Calu3 (cell line): ENCODE data around the gene ZNF622. TPM values are rescaled to one million over a fixed set of nuclear protein-coding genes. Genes with fewer than 3 reads are reported as not detected.

ENCODE experiments used
- BruUV-seq: library from RNA; stranded (reverse); fragments of 400-500 nt; replicated peaks from 2 replicates; lab custom pipeline; 2021; lab: Mats Ljungman, UMichigan
- CTCF ChIA-PET: fragments of 300-600 bp; sonication (Branson Sonifier 250); formaldehyde crosslinking; loops from one replicate; lab custom pipeline; 2022; ENCODE audit warnings: antibody characterized with exemption; lab: Charles Lee
- DNase-seq: peaks from one replicate; pipeline ENCODE4 v3.0.0; 2022
- H3K27ac Mint-ChIP-seq: one replicate; pipeline ENCODE4 v1.8.0; 2022; ENCODE audit warnings: mixed read lengths; ENCODE audit not compliant: unreplicated experiment
- H3K27me3 Mint-ChIP-seq: one replicate; pipeline ENCODE4 v1.8.0; 2022; ENCODE audit warnings: mixed read lengths; ENCODE audit not compliant: unreplicated experiment
- H3K36me3 Mint-ChIP-seq: one replicate; pipeline ENCODE4 v1.8.0; 2022; ENCODE audit warnings: mild to moderate bottlenecking, moderate library complexity, mixed read lengths; ENCODE audit not compliant: insufficient read depth, unreplicated experiment
- H3K4me1 Mint-ChIP-seq: one replicate; pipeline ENCODE4 v1.8.0; 2022; ENCODE audit warnings: mild to moderate bottlenecking, low read depth, mixed read lengths; ENCODE audit not compliant: unreplicated experiment
- H3K4me3 Mint-ChIP-seq: one replicate; pipeline ENCODE4 v1.8.0; 2022; ENCODE audit warnings: mild to moderate bottlenecking, low read depth, moderate library complexity, mixed read lengths; ENCODE audit not compliant: unreplicated experiment
- H3K9me3 Mint-ChIP-seq: one replicate; pipeline ENCODE4 v1.8.0; 2022; ENCODE audit warnings: low read depth, mixed read lengths; ENCODE audit not compliant: unreplicated experiment
- intact Hi-C: fragments of 100-400 bp; cut with micrococcal nuclease; formaldehyde crosslinking; loops from one replicate; pipeline ENCODE4 v1.10.0; 2022; ENCODE audit not compliant: unreplicated experiment
- total RNA-seq: library from RNA; stranded (reverse); gene quantifications from 2 replicates; pipeline ENCODE4 v1.2.3, GENCODE V29; 2022
- TF ChIP-seq, protein P1 (sequence below): fragments of 200-600 bp; IDR thresholded peaks from one replicate; pipeline ENCODE4 v1.8.0; 2022; ENCODE audit warnings: antibody characterized with exemption; ENCODE audit not compliant: unreplicated experiment

ZNF622 gene
- total RNA-seq, 1 experiment from 2014 or later = 28.6 TPM

DNA sequence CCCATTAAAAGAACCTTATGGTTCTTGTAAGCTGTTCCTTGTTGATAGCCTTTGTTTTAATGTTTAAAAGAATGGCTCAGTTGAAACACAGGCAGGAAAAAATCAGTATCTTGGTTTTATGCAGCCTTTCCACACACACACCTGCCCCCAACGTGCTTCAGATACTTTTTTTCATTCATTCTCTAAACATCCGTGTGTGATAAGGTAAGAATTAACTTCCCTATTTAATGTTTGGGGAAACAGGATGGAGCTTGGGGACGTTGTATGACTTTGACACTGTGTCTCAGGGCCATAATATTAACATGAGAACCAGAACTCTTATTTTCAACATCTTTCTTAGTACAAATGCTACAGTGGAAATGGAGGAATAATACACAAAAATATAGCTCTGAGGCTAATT lies 5.8 kb upstream of the ZNF622 start:
- intact Hi-C loops = no loop called here
- TF ChIP-seq, protein P1, sequence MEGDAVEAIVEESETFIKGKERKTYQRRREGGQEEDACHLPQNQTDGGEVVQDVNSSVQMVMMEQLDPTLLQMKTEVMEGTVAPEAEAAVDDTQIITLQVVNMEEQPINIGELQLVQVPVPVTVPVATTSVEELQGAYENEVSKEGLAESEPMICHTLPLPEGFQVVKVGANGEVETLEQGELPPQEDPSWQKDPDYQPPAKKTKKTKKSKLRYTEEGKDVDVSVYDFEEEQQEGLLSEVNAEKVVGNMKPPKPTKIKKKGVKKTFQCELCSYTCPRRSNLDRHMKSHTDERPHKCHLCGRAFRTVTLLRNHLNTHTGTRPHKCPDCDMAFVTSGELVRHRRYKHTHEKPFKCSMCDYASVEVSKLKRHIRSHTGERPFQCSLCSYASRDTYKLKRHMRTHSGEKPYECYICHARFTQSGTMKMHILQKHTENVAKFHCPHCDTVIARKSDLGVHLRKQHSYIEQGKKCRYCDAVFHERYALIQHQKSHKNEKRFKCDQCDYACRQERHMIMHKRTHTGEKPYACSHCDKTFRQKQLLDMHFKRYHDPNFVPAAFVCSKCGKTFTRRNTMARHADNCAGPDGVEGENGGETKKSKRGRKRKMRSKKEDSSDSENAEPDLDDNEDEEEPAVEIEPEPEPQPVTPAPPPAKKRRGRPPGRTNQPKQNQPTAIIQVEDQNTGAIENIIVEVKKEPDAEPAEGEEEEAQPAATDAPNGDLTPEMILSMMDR = no peak
- no peaks in the 10 kb centered on the region for H3K9me3 Mint-ChIP-seq
- no peak overlapping the region for H3K27ac Mint-ChIP-seq
- no peak for DNase-seq
- CTCF ChIA-PET = no interaction called here
- no peaks in the 10 kb centered on the region for H3K27me3 Mint-ChIP-seq
- H3K4me1 Mint-ChIP-seq = peaks cover 11% of the 10 kb centered on the region
- BruUV-seq = no TSS peak
- no peak overlapping the region for H3K4me3 Mint-ChIP-seq
- H3K36me3 Mint-ChIP-seq = peaks cover 12% of the 10 kb centered on the region

DNA sequence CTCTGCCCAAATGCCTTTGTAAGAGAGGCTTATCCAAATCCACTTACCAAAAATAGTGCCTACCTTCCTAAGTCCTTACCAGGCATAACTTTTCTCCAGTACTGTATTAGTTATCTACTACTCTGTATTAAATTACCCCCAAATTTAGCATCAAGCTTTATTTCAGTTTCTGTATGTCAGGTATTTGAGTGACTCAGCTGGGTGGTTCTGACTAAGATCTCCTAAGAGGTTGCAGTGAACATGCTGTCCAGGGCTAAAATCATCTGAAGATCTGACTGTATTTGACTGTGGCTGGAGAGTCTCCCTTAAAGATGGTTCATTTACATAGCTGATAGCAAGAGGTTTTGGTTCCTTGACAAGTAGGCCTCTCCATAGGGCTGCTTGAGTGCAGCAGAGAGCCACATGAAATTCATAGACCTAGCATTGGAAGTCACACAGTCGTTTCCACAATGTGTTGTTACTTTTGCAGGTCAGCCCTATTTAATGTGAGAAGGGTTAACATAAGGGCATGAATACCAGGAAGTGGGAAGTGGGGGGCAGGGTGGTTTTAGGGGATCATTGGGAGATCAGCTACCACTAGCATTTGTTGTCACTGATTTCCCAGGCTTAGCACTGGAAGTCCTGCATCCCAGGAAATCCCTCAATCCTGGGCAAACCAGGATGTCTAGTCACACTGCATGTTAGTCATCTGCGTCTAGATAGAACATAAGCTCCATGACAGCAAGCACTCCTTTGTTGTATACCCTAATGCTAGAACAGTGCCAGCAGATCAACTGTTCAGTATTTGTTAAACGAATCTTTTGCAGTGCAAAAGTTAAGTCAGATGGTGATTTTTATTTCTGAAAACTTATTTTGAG lies 2.0 kb upstream of the ZNF622 start:
- CTCF ChIA-PET = interaction anchor here (1.4 kb wide), 1 partner anchor 77 kb away, joined by 3 read pairs; no protein-coding TSS in a partner anchor
- DNase-seq = no peak
- no TSS peak for BruUV-seq

GRCh38 chr5:16464664-16465543 lies 696 bp downstream of the ZNF622 start:
- Mint-ChIP-seq H3K27ac (peak overlapping the region; percentile 92), H3K27me3 (no peaks in the 10 kb centered on the region), H3K4me1 (peaks cover 37% of the 10 kb centered on the region), H3K9me3 (no peaks in the 10 kb centered on the region), H3K4me3 (peak overlapping the region; percentile 93), H3K36me3 (peaks cover 62% of the 10 kb centered on the region)
- TSS peak; percentile 61 for BruUV-seq
- DNase-seq = no peak
- CTCF ChIA-PET = interaction anchor here (1.0 kb wide), 1 partner anchor 9 kb away, joined by 4 read pairs; no protein-coding TSS in a partner anchor
- TF ChIP-seq, protein P1 = no peak
- intact Hi-C loops = no loop called here

More for the DNA sequence above, 2.0 kb upstream of the ZNF622 start:
- TF ChIP-seq, protein P1 = no peak
- Mint-ChIP-seq H3K27me3 (no peaks in the 10 kb centered on the region), H3K4me1 (peaks cover 20% of the 10 kb centered on the region), H3K36me3 (peaks cover 47% of the 10 kb centered on the region), H3K9me3 (no peaks in the 10 kb centered on the region), H3K27ac (peak overlapping the region; percentile 76), H3K4me3 (peak overlapping the region; percentile 93)
- intact Hi-C loops = no loop called here

DNA sequence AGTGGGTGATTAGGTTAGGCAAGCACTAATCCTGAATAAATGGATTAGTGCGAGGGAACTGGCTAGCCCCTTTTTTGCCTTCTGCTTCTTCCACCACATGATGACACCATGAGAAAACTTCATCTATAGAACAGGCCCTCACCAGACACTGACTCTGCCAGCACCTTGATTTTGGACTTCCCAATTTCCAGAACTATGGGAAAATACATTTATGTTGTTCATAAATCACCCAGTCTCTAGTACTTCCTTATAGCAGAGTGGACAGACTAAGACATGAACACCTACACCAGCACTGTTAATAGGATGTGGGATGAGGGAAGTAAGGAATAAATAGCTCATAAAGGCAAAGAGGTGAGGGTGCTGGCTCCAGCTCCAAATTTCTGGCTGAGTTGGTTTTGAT lies 1.4 kb downstream of the ZNF622 start:
- Mint-ChIP-seq H3K4me3 (peak overlapping the region; percentile 93), H3K27ac (peak overlapping the region; percentile 58), H3K27me3 (no peaks in the 10 kb centered on the region), H3K36me3 (peaks cover 62% of the 10 kb centered on the region), H3K4me1 (peaks cover 37% of the 10 kb centered on the region), H3K9me3 (no peaks in the 10 kb centered on the region)
- DNase-seq = no peak
- no TSS peak for BruUV-seq
- TF ChIP-seq, protein P1 = no peak
- intact Hi-C loops = no loop called here
- CTCF ChIA-PET = interaction anchor here (1.0 kb wide), 1 partner anchor 8 kb away, joined by 4 read pairs; no protein-coding TSS in a partner anchor
